Measurements from ENCODE around the gene PCDH15. TPM values are rescaled to one million over a fixed set of nuclear protein-coding genes. Genes with fewer than 3 reads are reported as not detected.

PCDH15 gene
- total and polyA plus RNA-seq, 9 of the 15 experiments (the other 6 are each of a cell fraction or from before 2014, with no cell fraction given), result not detected

DNA sequence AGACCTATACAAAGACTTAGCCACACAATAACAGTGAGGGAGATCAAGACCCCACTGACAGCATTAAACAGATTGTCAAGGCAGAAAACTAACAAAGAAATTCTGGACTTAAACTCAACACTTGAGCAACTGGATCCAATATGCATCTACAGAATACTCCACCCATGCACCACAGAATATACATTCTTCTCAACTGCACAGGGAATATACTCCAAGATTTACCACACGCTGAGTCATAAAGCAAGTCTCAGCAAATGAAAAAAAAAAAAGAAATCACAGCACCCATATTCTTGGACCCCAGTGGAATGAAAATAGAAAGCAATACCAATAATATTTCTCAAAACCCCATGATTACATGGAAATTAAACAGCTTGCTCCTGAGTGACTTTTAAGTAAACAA is 680.2 kb downstream of the PCDH15 start:
- CTCF ChIA-PET (ENCODE audit: low intra/inter-chr PET ratio), result no interaction called here
- no peaks in the 10 kb centered on the region for H3K79me2 ChIP-seq (ENCODE audit: control insufficient read depth, insufficient read depth, low read length)
- WGBS (ENCODE audit: insufficient coverage, low coverage, missing lambda C conversion rate), result 0% methylated on average over 1 of the region's 1 CpG
- H3K36me3 ChIP-seq (ENCODE audit: control insufficient read depth, insufficient read depth, low read length), result no peaks in the 10 kb centered on the region
- H2AFZ ChIP-seq (ENCODE audit: low read depth, low read length), result no peak overlapping the region
- in situ Hi-C loops (cut with MboI), result no loop called here
- BruUV-seq (replicated peaks), result no TSS peak
- no peaks in the 10 kb centered on the region for H4K20me1 ChIP-seq (replicated peaks; ENCODE audit: control insufficient read depth, insufficient read depth, low read length)
- peaks cover 2% of the 10 kb centered on the region; the same call in 1 of the 2 replicates for H3K9me3 ChIP-seq (replicated peaks; ENCODE audit: control insufficient read depth, insufficient read depth, low read depth, low read length)
- POLR2A ChIA-PET, result no interaction called here
- TF ChIP-seq ZKSCAN1 (IDR thresholded peaks at IDR 0.05; ENCODE audit: low read depth, low read length) (no peak), FOSL1 (tag; conservative IDR thresholded peaks at IDR 0.05) (no peak), CHD2 (IDR thresholded peaks at IDR 0.05; ENCODE audit: low read depth, low read length) (no peak), FOXA3 (CRISPR knock-in tag; conservative IDR thresholded peaks at IDR 0.05 in 1 of 2, IDR thresholded peaks at IDR 0.05 in 1 of 2) (no peak), ZBED1 (IDR thresholded peaks at IDR 0.05) (no peak), HLTF (IDR thresholded peaks at IDR 0.05) (no peak), TOE1 (IDR thresholded peaks at IDR 0.05; ENCODE audit: borderline replicate concordance) (no peak), TOE1 (CRISPR knock-in tag; IDR thresholded peaks at IDR 0.05; ENCODE audit: borderline replicate concordance, low read depth) (no peak), POLR2G (IDR thresholded peaks at IDR 0.05; ENCODE audit: low read depth, low read length) (no peak)
- TF ChIP-seq, protein P1, sequence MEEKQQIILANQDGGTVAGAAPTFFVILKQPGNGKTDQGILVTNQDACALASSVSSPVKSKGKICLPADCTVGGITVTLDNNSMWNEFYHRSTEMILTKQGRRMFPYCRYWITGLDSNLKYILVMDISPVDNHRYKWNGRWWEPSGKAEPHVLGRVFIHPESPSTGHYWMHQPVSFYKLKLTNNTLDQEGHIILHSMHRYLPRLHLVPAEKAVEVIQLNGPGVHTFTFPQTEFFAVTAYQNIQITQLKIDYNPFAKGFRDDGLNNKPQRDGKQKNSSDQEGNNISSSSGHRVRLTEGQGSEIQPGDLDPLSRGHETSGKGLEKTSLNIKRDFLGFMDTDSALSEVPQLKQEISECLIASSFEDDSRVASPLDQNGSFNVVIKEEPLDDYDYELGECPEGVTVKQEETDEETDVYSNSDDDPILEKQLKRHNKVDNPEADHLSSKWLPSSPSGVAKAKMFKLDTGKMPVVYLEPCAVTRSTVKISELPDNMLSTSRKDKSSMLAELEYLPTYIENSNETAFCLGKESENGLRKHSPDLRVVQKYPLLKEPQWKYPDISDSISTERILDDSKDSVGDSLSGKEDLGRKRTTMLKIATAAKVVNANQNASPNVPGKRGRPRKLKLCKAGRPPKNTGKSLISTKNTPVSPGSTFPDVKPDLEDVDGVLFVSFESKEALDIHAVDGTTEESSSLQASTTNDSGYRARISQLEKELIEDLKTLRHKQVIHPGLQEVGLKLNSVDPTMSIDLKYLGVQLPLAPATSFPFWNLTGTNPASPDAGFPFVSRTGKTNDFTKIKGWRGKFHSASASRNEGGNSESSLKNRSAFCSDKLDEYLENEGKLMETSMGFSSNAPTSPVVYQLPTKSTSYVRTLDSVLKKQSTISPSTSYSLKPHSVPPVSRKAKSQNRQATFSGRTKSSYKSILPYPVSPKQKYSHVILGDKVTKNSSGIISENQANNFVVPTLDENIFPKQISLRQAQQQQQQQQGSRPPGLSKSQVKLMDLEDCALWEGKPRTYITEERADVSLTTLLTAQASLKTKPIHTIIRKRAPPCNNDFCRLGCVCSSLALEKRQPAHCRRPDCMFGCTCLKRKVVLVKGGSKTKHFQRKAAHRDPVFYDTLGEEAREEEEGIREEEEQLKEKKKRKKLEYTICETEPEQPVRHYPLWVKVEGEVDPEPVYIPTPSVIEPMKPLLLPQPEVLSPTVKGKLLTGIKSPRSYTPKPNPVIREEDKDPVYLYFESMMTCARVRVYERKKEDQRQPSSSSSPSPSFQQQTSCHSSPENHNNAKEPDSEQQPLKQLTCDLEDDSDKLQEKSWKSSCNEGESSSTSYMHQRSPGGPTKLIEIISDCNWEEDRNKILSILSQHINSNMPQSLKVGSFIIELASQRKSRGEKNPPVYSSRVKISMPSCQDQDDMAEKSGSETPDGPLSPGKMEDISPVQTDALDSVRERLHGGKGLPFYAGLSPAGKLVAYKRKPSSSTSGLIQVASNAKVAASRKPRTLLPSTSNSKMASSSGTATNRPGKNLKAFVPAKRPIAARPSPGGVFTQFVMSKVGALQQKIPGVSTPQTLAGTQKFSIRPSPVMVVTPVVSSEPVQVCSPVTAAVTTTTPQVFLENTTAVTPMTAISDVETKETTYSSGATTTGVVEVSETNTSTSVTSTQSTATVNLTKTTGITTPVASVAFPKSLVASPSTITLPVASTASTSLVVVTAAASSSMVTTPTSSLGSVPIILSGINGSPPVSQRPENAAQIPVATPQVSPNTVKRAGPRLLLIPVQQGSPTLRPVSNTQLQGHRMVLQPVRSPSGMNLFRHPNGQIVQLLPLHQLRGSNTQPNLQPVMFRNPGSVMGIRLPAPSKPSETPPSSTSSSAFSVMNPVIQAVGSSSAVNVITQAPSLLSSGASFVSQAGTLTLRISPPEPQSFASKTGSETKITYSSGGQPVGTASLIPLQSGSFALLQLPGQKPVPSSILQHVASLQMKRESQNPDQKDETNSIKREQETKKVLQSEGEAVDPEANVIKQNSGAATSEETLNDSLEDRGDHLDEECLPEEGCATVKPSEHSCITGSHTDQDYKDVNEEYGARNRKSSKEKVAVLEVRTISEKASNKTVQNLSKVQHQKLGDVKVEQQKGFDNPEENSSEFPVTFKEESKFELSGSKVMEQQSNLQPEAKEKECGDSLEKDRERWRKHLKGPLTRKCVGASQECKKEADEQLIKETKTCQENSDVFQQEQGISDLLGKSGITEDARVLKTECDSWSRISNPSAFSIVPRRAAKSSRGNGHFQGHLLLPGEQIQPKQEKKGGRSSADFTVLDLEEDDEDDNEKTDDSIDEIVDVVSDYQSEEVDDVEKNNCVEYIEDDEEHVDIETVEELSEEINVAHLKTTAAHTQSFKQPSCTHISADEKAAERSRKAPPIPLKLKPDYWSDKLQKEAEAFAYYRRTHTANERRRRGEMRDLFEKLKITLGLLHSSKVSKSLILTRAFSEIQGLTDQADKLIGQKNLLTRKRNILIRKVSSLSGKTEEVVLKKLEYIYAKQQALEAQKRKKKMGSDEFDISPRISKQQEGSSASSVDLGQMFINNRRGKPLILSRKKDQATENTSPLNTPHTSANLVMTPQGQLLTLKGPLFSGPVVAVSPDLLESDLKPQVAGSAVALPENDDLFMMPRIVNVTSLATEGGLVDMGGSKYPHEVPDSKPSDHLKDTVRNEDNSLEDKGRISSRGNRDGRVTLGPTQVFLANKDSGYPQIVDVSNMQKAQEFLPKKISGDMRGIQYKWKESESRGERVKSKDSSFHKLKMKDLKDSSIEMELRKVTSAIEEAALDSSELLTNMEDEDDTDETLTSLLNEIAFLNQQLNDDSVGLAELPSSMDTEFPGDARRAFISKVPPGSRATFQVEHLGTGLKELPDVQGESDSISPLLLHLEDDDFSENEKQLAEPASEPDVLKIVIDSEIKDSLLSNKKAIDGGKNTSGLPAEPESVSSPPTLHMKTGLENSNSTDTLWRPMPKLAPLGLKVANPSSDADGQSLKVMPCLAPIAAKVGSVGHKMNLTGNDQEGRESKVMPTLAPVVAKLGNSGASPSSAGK (IDR thresholded peaks at IDR 0.05), result no peak
- H3K9me1 ChIP-seq (ENCODE audit: control insufficient read depth, insufficient read depth, low read length), result no peaks in the 10 kb centered on the region
- intact Hi-C loops (cut with micrococcal nuclease), result no loop called here
- H3K4me2 ChIP-seq (ENCODE audit: insufficient read depth, low read length), result no peak overlapping the region
- H3K4me1 ChIP-seq (replicated peaks in 1 of 2; ENCODE audit: control insufficient read depth in 2 of 2, insufficient read depth in 2 of 2, low read length in 2 of 2), result no peaks in the 10 kb centered on the region
- no peak overlapping the region for H3K27ac ChIP-seq (ENCODE audit: extremely low read depth, low read depth, low read length)
- H3K27me3 ChIP-seq (ENCODE audit: control insufficient read depth in 2 of 2, insufficient read depth in 2 of 2, low read length in 2 of 2), result no peaks in the 10 kb centered on the region
- H3K4me3 ChIP-seq, result no peak overlapping the region
- ATAC-seq (no peak), DNase-seq (ENCODE audit: extremely low read depth in 1 of 4, low spot score in 3 of 4) (no peak), FAIRE-seq (no peak)
- H3K9ac ChIP-seq (ENCODE audit: insufficient read depth in 1 of 2, low read depth in 2 of 2, low read length in 2 of 2), result no peak overlapping the region

Data from K562 (cell line).